Measurements from ENCODE around the gene NTSR1.

DNA sequence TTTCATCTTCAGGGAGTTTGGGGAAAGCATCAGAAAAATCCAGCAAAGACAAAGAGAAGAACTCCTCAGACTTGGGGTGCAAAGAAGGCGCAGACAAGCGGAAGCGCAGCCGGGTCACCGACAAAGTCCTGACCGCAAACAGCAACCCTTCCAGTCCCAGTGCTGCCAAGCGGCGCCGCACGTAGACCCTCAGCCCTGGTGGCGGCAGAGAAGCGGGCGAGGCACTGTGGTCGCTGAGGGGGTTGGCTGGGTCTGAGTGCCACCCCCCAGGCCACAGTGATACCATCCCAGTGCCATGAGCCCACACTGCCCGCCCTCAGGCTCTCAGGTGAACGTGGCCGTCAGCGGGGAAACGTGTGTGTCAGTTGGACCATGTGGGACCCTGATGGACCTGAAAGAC, 90.8 kb downstream of the NTSR1 start:
- TF ChIP-seq REST (IDR thresholded peaks at IDR 0.05; ENCODE audit: insufficient read depth in 1 of 2, low read depth in 2 of 2, low read length in 2 of 2), result no peak
- TF ChIP-seq POLR2AphosphoS5 (IDR thresholded peaks at IDR 0.05; ENCODE audit: low read depth, low read length), result no peak
- no peak for TF ChIP-seq FOXP2 (optimal IDR thresholded peaks at IDR 0.05; ENCODE audit: borderline replicate concordance, extremely low read depth, extremely low read length, insufficient read depth)
